OCI-LY7 (cell line): ENCODE results near the gene CEND1. TPM values are rescaled to one million over a fixed set of nuclear protein-coding genes. Genes with fewer than 3 reads are reported as not detected.

Experiments
- BruUV-seq: library from RNA; stranded (reverse); fragments of 400-500 nt; replicated peaks from 2 replicates; lab custom pipeline; 2021; lab: Mats Ljungman, UMichigan
- CTCF ChIA-PET: fragments of 300-600 bp; sonication (Branson Sonifier 250); formaldehyde crosslinking; loops from one replicate; lab custom pipeline; 2022; ENCODE audit warnings: antibody characterized with exemption; ENCODE audit not compliant: unreplicated experiment; lab: Charles Lee
- POLR2A ChIA-PET: fragments of 300-600 bp; sonication (Branson Sonifier 250); formaldehyde crosslinking; loops from one replicate; lab custom pipeline; 2022; ENCODE audit warnings: antibody characterized with exemption; lab: Charles Lee
- DNase-seq: peaks from one replicate; pipeline ENCODE4 v3.0.0-alpha.2; 2015; ENCODE audit warnings: low spot score
- H2AFZ ChIP-seq: fragments of 200-600 bp; sonication (generic), shearing (Covaris generic); 2 replicates; pipeline ENCODE4 v1.6.1; 2014; ENCODE audit warnings: mild to moderate bottlenecking, antibody characterized with exemption, low read length, moderate library complexity
- H3K27ac ChIP-seq: fragments of 200-600 bp; sonication (generic); 2 replicates; pipeline ENCODE4 v1.5.1; 2014; ENCODE audit warnings: mixed run types, low read depth, mild to moderate bottlenecking, moderate library complexity, low read length, inconsistent platforms; ENCODE audit not compliant: poor library complexity, severe bottlenecking
- H3K36me3 ChIP-seq: fragments of 200-600 bp; sonication (generic); 2 replicates; pipeline ENCODE4 v1.6.1; 2014; ENCODE audit warnings: mild to moderate bottlenecking, antibody characterized with exemption, low read length, moderate library complexity, mixed read lengths; ENCODE audit not compliant: insufficient read depth
- H3K4me1 ChIP-seq: fragments of 200-600 bp; sonication (generic); 2 replicates; pipeline ENCODE4 v1.5.1; 2014; ENCODE audit warnings: mild to moderate bottlenecking, low read length; ENCODE audit not compliant: insufficient read depth, poor library complexity, severe bottlenecking
- H3K4me2 ChIP-seq: fragments of 200-600 bp; sonication (generic); 2 replicates; pipeline ENCODE4 v1.6.1; 2014; ENCODE audit warnings: mild to moderate bottlenecking, low read length
- H3K4me3 ChIP-seq: fragments of 200-600 bp; sonication (generic); 2 replicates; pipeline ENCODE4 v1.5.1; 2014; ENCODE audit warnings: mild to moderate bottlenecking, low read depth, low read length; ENCODE audit not compliant: poor library complexity, severe bottlenecking
- H3K79me2 ChIP-seq: fragments of 200-600 bp; sonication (generic); 2 replicates; pipeline ENCODE4 v1.6.1; 2016; ENCODE audit warnings: low read depth, mild to moderate bottlenecking, low read length, moderate library complexity, mixed read lengths; ENCODE audit not compliant: insufficient read depth
- H3K9me2 ChIP-seq: fragments of 200-600 bp; sonication (generic); 2 replicates; pipeline ENCODE4 v1.6.1; 2016; ENCODE audit warnings: mild to moderate bottlenecking, low read length, mixed read lengths; ENCODE audit not compliant: insufficient read depth
- H3K9me3 ChIP-seq: fragments of 200-600 bp; sonication (generic); 2 replicates; pipeline ENCODE4 v1.6.1; 2014; ENCODE audit warnings: mild to moderate bottlenecking, mixed run types, low read length, mixed read lengths
- H4K20me1 ChIP-seq: fragments of 200-600 bp; sonication (generic); 2 replicates; pipeline ENCODE4 v1.6.1; 2014; ENCODE audit warnings: mild to moderate bottlenecking, antibody characterized with exemption, low read length, moderate library complexity, mixed read lengths; ENCODE audit not compliant: insufficient read depth
- CTCF ChIP-seq: fragments of 200-600 bp; sonication (generic); conservative IDR thresholded peaks from 2 replicates; pipeline ENCODE4 v1.5.1; 2014; ENCODE audit warnings: mild to moderate bottlenecking, antibody characterized with exemption, low read length, moderate library complexity, mixed read lengths
- EZH2phosphoT487 ChIP-seq: fragments of 200-600 bp; sonication (generic); IDR thresholded peaks from 2 replicates; pipeline ENCODE4 v1.6.1; 2018; ENCODE audit warnings: low read depth, borderline replicate concordance, mild to moderate bottlenecking, mixed run types, antibody characterized with exemption, low read length, moderate library complexity, mixed read lengths
- intact Hi-C: fragments of 100-400 bp; cut with micrococcal nuclease; formaldehyde crosslinking; loops from one replicate; pipeline ENCODE4 v1.10.0; 2022; ENCODE audit not compliant: unreplicated experiment
- total RNA-seq, 2 experiments: library from RNA; depleted of rRNA in 1 of 2; stranded (reverse); fragments of >200 nt in 1 of 2; shearing (Covaris generic) in 1 of 2; gene quantifications; 2 replicates each; pipeline ENCODE4 v1.2.3, GENCODE V29; 2014 to 2022

CEND1 gene
- total RNA-seq, 2 experiments from 2014 or later = 17.5 to 32.5 TPM

- Histone ChIP-seq H3K4me1 (peaks cover 36% of the 10 kb centered on the region), H3K79me2 (no peaks in the 10 kb centered on the region), H3K36me3 (no peaks in the 10 kb centered on the region), H3K4me2 (peak overlapping the region; percentile 76), H3K4me3 (peak overlapping the region; percentile 62), H3K27ac (no peak overlapping the region), H2AFZ (peak overlapping the region; percentile 59; the same call in 1 of the 2 replicates), H4K20me1 (no peaks in the 10 kb centered on the region), H3K9me2 (no peaks in the 10 kb centered on the region), H3K9me3 (no peaks in the 10 kb centered on the region)
- intact Hi-C loops = no loop called here
- no TSS peak for BruUV-seq
- TF ChIP-seq CTCF = no peak
- POLR2A ChIA-PET = interaction anchor here (0.8 kb wide), 1 partner anchor 8 kb away, joined by 3 read pairs; no protein-coding TSS in a partner anchor
- CTCF ChIA-PET = no interaction called here
- DNase-seq = peak; percentile 43
Measured at GRCh38 chr11:827146-827896, 37.4 kb upstream of the CEND1 start.

GRCh38 chr11:826836-827145 lies 36.9 kb upstream of the CEND1 start:
- Histone ChIP-seq H3K9me2 (no peaks in the 10 kb centered on the region), H3K4me2 (peak overlapping the region; percentile 76), H3K79me2 (no peaks in the 10 kb centered on the region), H3K4me3 (peak overlapping the region; percentile 62), H2AFZ (peak overlapping the region; percentile 59; the same call in 1 of the 2 replicates), H3K27ac (no peak overlapping the region), H3K9me3 (no peaks in the 10 kb centered on the region), H4K20me1 (no peaks in the 10 kb centered on the region), H3K4me1 (peaks cover 36% of the 10 kb centered on the region), H3K36me3 (no peaks in the 10 kb centered on the region)
- ChIA-PET POLR2A (no interaction called here), CTCF (no interaction called here)
- no peak for DNase-seq
- TF ChIP-seq EZH2phosphoT487 = no peak
- intact Hi-C loops = no loop called here
- no TSS peak for BruUV-seq

- Histone ChIP-seq H3K4me1 (peaks cover 36% of the 10 kb centered on the region), H3K4me2 (peak overlapping the region; percentile 76; the same call in 1 of the 2 replicates), H3K79me2 (no peaks in the 10 kb centered on the region), H4K20me1 (no peaks in the 10 kb centered on the region), H3K27ac (no peak overlapping the region), H3K36me3 (no peaks in the 10 kb centered on the region), H3K4me3 (no peak overlapping the region), H3K9me2 (no peaks in the 10 kb centered on the region), H3K9me3 (no peaks in the 10 kb centered on the region), H2AFZ (no peak overlapping the region)
- intact Hi-C loops = no loop called here
- ChIA-PET CTCF (no interaction called here), POLR2A (no interaction called here)
- no peak for TF ChIP-seq EZH2phosphoT487
- TF ChIP-seq CTCF = no peak
- DNase-seq = no peak
- BruUV-seq = no TSS peak
Measured at GRCh38 chr11:826227-826621, 36.3 kb upstream of the CEND1 start.
